GM12878 (cell line): Measurements from ENCODE around the gene ZNF668. TPM values are rescaled to one million over a fixed set of nuclear protein-coding genes. Genes with fewer than 3 reads are reported as not detected.

Experiments used
- ATAC-seq: fragments of 200-7000 bp; cut with Tn5 transposase; 3 replicates; pipeline ENCODE4 v1.9.1; 2020; ENCODE audit warnings: mild to moderate bottlenecking, moderate library complexity
- BruUV-seq: library from RNA; stranded (reverse); fragments of 400-500 nt; replicated peaks from 2 replicates; lab custom pipeline; 2021; lab: Mats Ljungman, UMichigan
- CTCF ChIA-PET: fragments of 300-600 bp; sonication (Branson Sonifier 250); formaldehyde crosslinking; extraction: SDS; loops from one replicate; lab custom pipeline; 2021; ENCODE audit warnings: inconsistent platforms; lab: Yijun Ruan, JAX
- POLR2A ChIA-PET: fragments of 350-600 bp; formaldehyde crosslinking; extraction: SDS; loops from one replicate; lab custom pipeline; 2021; ENCODE audit warnings: inconsistent platforms; lab: Charles Lee
- RAD21 ChIA-PET: fragments of 300-600 bp; sonication (Branson Sonifier 250); formaldehyde crosslinking; loops from one replicate; lab custom pipeline; 2023; ENCODE audit warnings: antibody characterized with exemption; ENCODE audit not compliant: unreplicated experiment; lab: Charles Lee
- SMC1A ChIA-PET: fragments of 300-600 bp; sonication (Branson Sonifier 250); formaldehyde crosslinking; loops from one replicate; lab custom pipeline; 2023; ENCODE audit not compliant: unreplicated experiment, uncharacterized antibody; lab: Charles Lee
- DNase-seq: peaks from one replicate; pipeline ENCODE4 v3.0.0-alpha.2; 2011; ENCODE audit warnings: low read depth, low spot score
- FAIRE-seq: peaks from 3 replicates; lab custom pipeline; 2011; peaks lifted over from hg19 to GRCh38; lab: Jason Lieb, UNC
- H2AFZ ChIP-seq: 2 replicates; pipeline ENCODE4 v1.6.0; 2011; ENCODE audit warnings: low read depth, low read length, control low read depth; ENCODE audit not compliant: control insufficient read depth
- H3K27ac ChIP-seq: 2 replicates; pipeline ENCODE4 v1.5.1; 2011; ENCODE audit warnings: control low read depth; ENCODE audit not compliant: control insufficient read depth, insufficient read depth
- H3K27me3 ChIP-seq, 2 experiments: replicated peaks in 1 of 2; 2 replicates each; pipeline versions ENCODE4 v1.6.0 to v1.6.1; 2011; ENCODE audit warnings: low read length in 1 of 2; ENCODE audit not compliant: control insufficient read depth in 2 of 2, insufficient read depth in 2 of 2
- H3K36me3 ChIP-seq, 2 experiments: 2 replicates each; pipeline ENCODE4 v1.5.1; 2011; ENCODE audit warnings: low read length in 1 of 2; ENCODE audit not compliant: control insufficient read depth in 2 of 2, insufficient read depth in 2 of 2
- H3K4me1 ChIP-seq: 2 replicates; pipeline ENCODE4 v1.6.1; 2011; ENCODE audit warnings: mild to moderate bottlenecking, low read length, moderate library complexity, mixed read lengths; ENCODE audit not compliant: control insufficient read depth, insufficient read depth
- H3K4me2 ChIP-seq: 2 replicates; pipeline ENCODE4 v1.6.0; 2011; ENCODE audit warnings: control low read depth; ENCODE audit not compliant: control insufficient read depth, insufficient read depth
- H3K4me3 ChIP-seq: fragments of 200-600 bp; sonication (generic); 2 replicates; pipeline ENCODE4 v1.5.1; 2016
- H3K79me2 ChIP-seq: 2 replicates; pipeline ENCODE4 v1.6.0; 2011; ENCODE audit warnings: low read length; ENCODE audit not compliant: control insufficient read depth, insufficient read depth
- H3K9ac ChIP-seq: 2 replicates; pipeline ENCODE4 v1.8.0; 2011; ENCODE audit warnings: low read length, control low read depth, mixed read lengths; ENCODE audit not compliant: control insufficient read depth, insufficient read depth
- H3K9me3 ChIP-seq: replicated peaks from 3 replicates; pipeline ENCODE4 v1.5.1; 2011; ENCODE audit warnings: mild to moderate bottlenecking, low read length; ENCODE audit not compliant: control insufficient read depth, insufficient read depth
- H4K20me1 ChIP-seq: 2 replicates; pipeline ENCODE4 v1.6.0; 2011; ENCODE audit not compliant: control insufficient read depth, insufficient read depth
- E2F8 ChIP-seq: fragments of 450-650 bp; IDR thresholded peaks from 2 replicates; pipeline ENCODE4 v1.6.1; 2018; ENCODE audit warnings: mild to moderate bottlenecking, low read depth, moderate library complexity; ENCODE audit not compliant: partially characterized antibody
- ELK1 ChIP-seq: IDR thresholded peaks from 2 replicates; pipeline ENCODE4 v1.6.1; 2012; ENCODE audit warnings: low read depth, low read length, improper control_type of control experiment
- IKZF1 ChIP-seq: fragments of 450-650 bp; conservative IDR thresholded peaks from 2 replicates; pipeline ENCODE4 v1.6.1; 2017; ENCODE audit warnings: antibody characterized with exemption, mild to moderate bottlenecking
- KAT2A ChIP-seq: conservative IDR thresholded peaks from 2 replicates; pipeline ENCODE4 v1.6.1; 2011; ENCODE audit warnings: low read depth, low read length; ENCODE audit not compliant: control insufficient read depth
- MAX ChIP-seq: IDR thresholded peaks from 2 replicates; pipeline ENCODE4 v1.6.1; 2012; ENCODE audit warnings: low read depth, low read length, improper control_type of control experiment
- NFIC ChIP-seq: IDR thresholded peaks from 2 replicates; pipeline ENCODE4 v1.6.1; 2012; ENCODE audit warnings: low read depth, mild to moderate bottlenecking, inconsistent platforms, low read length, moderate library complexity
- NKRF ChIP-seq: fragments of 450-650 bp; conservative IDR thresholded peaks from 2 replicates; pipeline ENCODE4 v1.6.1; 2017; ENCODE audit warnings: mild to moderate bottlenecking, moderate library complexity
- RAD51 ChIP-seq: fragments of 450-650 bp; IDR thresholded peaks from 2 replicates; pipeline ENCODE4 v1.6.1; 2016; ENCODE audit warnings: moderate library complexity, mild to moderate bottlenecking, inconsistent platforms
- SREBF1 ChIP-seq: IDR thresholded peaks from 2 replicates; pipeline ENCODE4 v1.6.1; 2012; ENCODE audit warnings: mild to moderate bottlenecking, low read length
- ZBTB4 ChIP-seq: fragments of 450-650 bp; formaldehyde crosslinking; IDR thresholded peaks from 2 replicates; pipeline ENCODE4 v1.4.0; 2022; ENCODE audit warnings: mild to moderate bottlenecking, moderate library complexity
- ZNF24 ChIP-seq: fragments of 450-650 bp; IDR thresholded peaks from 2 replicates; pipeline ENCODE4 v1.6.1; 2017; ENCODE audit warnings: antibody characterized with exemption, mild to moderate bottlenecking
- WGBS: methylation state at CpG from one replicate; pipeline ENCODE4 v1.1.6; 2016; ENCODE audit warnings: low lambda C conversion rate; ENCODE audit not compliant: insufficient replicate concordance, insufficient coverage; ENCODE audit errors: missing lambda C conversion rate; 5-methylcytosine and 5-hydroxymethylcytosine counted together
- in situ Hi-C: fragments of 300-500 bp; cut with MboI; formaldehyde crosslinking; loops from 9 replicates; pipeline ENCODE4 v1.14.3; 2018; ENCODE audit warnings: mixed read lengths
- intact Hi-C: fragments of 100-400 bp; cut with micrococcal nuclease; formaldehyde crosslinking; loops from one replicate; pipeline ENCODE4 v1.14.2; 2022; ENCODE audit not compliant: unreplicated experiment
- polyA plus RNA-seq, 11 experiments: library from polyadenylated mRNA; depleted of rRNA in 4 of 11; unstranded in 6 of 11; stranded (reverse) in 5 of 11; fragments of >200 nt; fragmentation: Nextera tagmentation in 4 of 11; fragmentation: Illumina TruSeq in 1 of 11; extraction: Ambion mirVana in 4 of 11; extraction: Trizol in 1 of 11; gene quantifications; 1 replicate in 1 of 11; 2 replicates in 10 of 11; pipeline versions ENCODE4 v1.2.1 to v1.2.3, GENCODE V29; 2011 to 2016; ENCODE audit warnings: inconsistent platforms in 2 of 11, missing spikeins in 2 of 11, low read depth in 1 of 11
- total RNA-seq, 4 experiments: library from RNA; depleted of rRNA in 3 of 4; stranded (reverse); fragments of >200 nt in 3 of 4; fragmentation: Illumina TruSeq in 1 of 4; extraction: Trizol in 1 of 4; gene quantifications; 2 replicates each; pipeline versions ENCODE4 v1.2.1 to v1.2.3, GENCODE V29; 2013 to 2021

The ZNF668 gene
- total and polyA plus RNA-seq, 10 of the 15 experiments (the other 5 are each of a cell fraction or from before 2014, with no cell fraction given) = 0.05 to 20.7 (median 10.0) TPM; not detected in 1

- TF ChIP-seq IKZF1 (no peak), NKRF (no peak), MAX (no peak), KAT2A (no peak), RAD51 (no peak), ZNF24 (no peak), ZBTB4 (CRISPR knock-in tag) (no peak), ELK1 (no peak), NFIC (no peak), SREBF1 (no peak), E2F8 (no peak)
- no peaks in the 10 kb centered on the region; the same call in 1 of the 2 replicates for H4K20me1 ChIP-seq
- WGBS = 79% methylated on average over 15 of the region's 15 CpGs
- no peak for DNase-seq
- ChIA-PET CTCF (no interaction called here), SMC1A (no interaction called here), RAD21 (no interaction called here), POLR2A (no interaction called here)
- in situ Hi-C loops = no loop called here
- BruUV-seq = no TSS peak
- H3K9me3 ChIP-seq = no peaks in the 10 kb centered on the region
- no peak within 1 kb of the TSS for H3K4me2 ChIP-seq
- no peak for ATAC-seq
- no peak within 1 kb of the TSS for H2AFZ ChIP-seq
- no peak within 1 kb of the TSS for H3K27ac ChIP-seq
- H3K79me2 ChIP-seq = peaks cover 9% of the 10 kb centered on the region
- no peaks in the 10 kb centered on the region for H3K4me1 ChIP-seq
- H3K4me3 ChIP-seq = no peak within 1 kb of the TSS
- intact Hi-C loops = no loop called here
- H3K9ac ChIP-seq = no peak within 1 kb of the TSS
- no peaks in the 10 kb centered on the region for H3K27me3 ChIP-seq
- peaks cover 2% of the 10 kb centered on the region in 2 experiments; a peak in 3 of 4 replicates for H3K36me3 ChIP-seq
- no peak for FAIRE-seq
Measured at GRCh38 chr16:31088459-31089183, 14.6 kb upstream of the ZNF668 start, which contains the start of gene PRSS53. Gene PRSS53, minus strand, starts transcription at chr16:31088943. Its CDS starts 134 bp downstream, at chr16:31088809.
